D721Med (cell line): Measurements from ENCODE around the gene ST3GAL4.

Experiments
- DNase-seq: peaks from one replicate; pipeline ENCODE4 v3.0.0; 2011; ENCODE audit warnings: low spot score; ENCODE audit not compliant: insufficient read length
- FAIRE-seq: peaks from 2 replicates; lab custom pipeline; 2011; peaks lifted over from hg19 to GRCh38; lab: Jason Lieb, UNC
- CTCF ChIP-seq: IDR thresholded peaks from 2 replicates; pipeline ENCODE4 v1.5.1; 2012; ENCODE audit warnings: mild to moderate bottlenecking, control low read depth; ENCODE audit not compliant: insufficient read depth; ENCODE audit errors: missing control alignments

Gene ST3GAL4

GRCh38 chr11:126420698-126421256 lies 65.3 kb downstream of the ST3GAL4 start:
- no peak for TF ChIP-seq CTCF
- no peak for DNase-seq
- FAIRE-seq = no peak

GRCh38 chr11:126421271-126421671 lies 65.8 kb downstream of the ST3GAL4 start:
- TF ChIP-seq CTCF = no peak
- DNase-seq (no peak), FAIRE-seq (no peak)

- no peak for DNase-seq
- TF ChIP-seq CTCF = no peak
- FAIRE-seq = no peak
Measured at GRCh38 chr11:126422446-126422845, 67.0 kb downstream of the ST3GAL4 start.

GRCh38 chr11:126423154-126423553 lies 67.7 kb downstream of the ST3GAL4 start:
- FAIRE-seq = no peak
- no peak for TF ChIP-seq CTCF
- DNase-seq = no peak

GRCh38 chr11:126423743-126424142 lies 68.3 kb downstream of the ST3GAL4 start:
- DNase-seq = no peak
- no peak for TF ChIP-seq CTCF
- FAIRE-seq = no peak

- FAIRE-seq (no peak), DNase-seq (no peak)
- no peak for TF ChIP-seq CTCF
Measured at GRCh38 chr11:126424471-126425039, 69.1 kb downstream of the ST3GAL4 start.

GRCh38 chr11:126426106-126426505 lies 70.6 kb downstream of the ST3GAL4 start:
- DNase-seq = no peak
- FAIRE-seq = no peak
- no peak for TF ChIP-seq CTCF
